ENCODE results near the gene POT1.

DNA sequence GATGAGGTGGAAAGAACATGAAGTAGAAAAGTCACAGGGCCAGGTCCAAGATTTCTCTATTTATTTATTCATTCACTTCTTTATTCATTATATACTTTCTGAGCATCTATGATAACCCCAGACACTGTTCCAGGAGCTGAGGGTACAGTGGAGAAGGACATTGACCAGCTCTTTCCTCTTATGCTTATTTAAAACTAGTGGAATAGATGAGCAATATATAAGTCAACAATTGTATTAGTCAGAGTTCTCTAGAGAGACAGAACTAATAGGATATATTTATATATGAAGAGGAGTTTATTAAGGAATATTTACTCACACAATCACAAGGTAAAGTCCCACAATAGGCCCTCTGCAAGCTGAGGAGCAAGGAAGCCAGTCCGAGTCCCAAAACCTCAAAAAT is 149.0 kb downstream of the POT1 start:
- TF ChIP-seq, protein P1, sequence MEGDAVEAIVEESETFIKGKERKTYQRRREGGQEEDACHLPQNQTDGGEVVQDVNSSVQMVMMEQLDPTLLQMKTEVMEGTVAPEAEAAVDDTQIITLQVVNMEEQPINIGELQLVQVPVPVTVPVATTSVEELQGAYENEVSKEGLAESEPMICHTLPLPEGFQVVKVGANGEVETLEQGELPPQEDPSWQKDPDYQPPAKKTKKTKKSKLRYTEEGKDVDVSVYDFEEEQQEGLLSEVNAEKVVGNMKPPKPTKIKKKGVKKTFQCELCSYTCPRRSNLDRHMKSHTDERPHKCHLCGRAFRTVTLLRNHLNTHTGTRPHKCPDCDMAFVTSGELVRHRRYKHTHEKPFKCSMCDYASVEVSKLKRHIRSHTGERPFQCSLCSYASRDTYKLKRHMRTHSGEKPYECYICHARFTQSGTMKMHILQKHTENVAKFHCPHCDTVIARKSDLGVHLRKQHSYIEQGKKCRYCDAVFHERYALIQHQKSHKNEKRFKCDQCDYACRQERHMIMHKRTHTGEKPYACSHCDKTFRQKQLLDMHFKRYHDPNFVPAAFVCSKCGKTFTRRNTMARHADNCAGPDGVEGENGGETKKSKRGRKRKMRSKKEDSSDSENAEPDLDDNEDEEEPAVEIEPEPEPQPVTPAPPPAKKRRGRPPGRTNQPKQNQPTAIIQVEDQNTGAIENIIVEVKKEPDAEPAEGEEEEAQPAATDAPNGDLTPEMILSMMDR (conservative IDR thresholded peaks at IDR 0.05 in 1 of 2, IDR thresholded peaks at IDR 0.05 in 1 of 2; ENCODE audit: extremely low read depth in 1 of 2, insufficient read depth in 1 of 2, low read depth in 1 of 2, low read length in 2 of 2), result no peak
- TF ChIP-seq EZH2 (IDR thresholded peaks at IDR 0.05; ENCODE audit: borderline replicate concordance, low read length), result no peak
